ENCODE data around the gene MALRD1.

Gene MALRD1

GRCh38 chr10:19588608-19589007 is 540.0 kb downstream of the MALRD1 start:
- Histone ChIP-seq H3K27ac (ENCODE audit: low read depth, low read length, severe bottlenecking) (no peak overlapping the region), H3K4me1 (ENCODE audit: control insufficient read depth, insufficient read depth, low read length, poor library complexity, severe bottlenecking) (no peaks in the 10 kb centered on the region), H3K36me3 (ENCODE audit: control insufficient read depth, insufficient read depth, low read length) (no peaks in the 10 kb centered on the region), H3K9me3 (ENCODE audit: control insufficient read depth, low read length) (no peaks in the 10 kb centered on the region), H3K4me3 (ENCODE audit: extremely low read depth, insufficient read depth, low read length, poor library complexity, severe bottlenecking) (no peak overlapping the region)
- WGBS, 2 experiments (ENCODE audit: insufficient coverage in 2 of 2): 71 to 89% methylated on average over 5 to 6 of the region's 8 CpGs

- Histone ChIP-seq H3K36me3 (ENCODE audit: control insufficient read depth, insufficient read depth, low read length) (no peaks in the 10 kb centered on the region), H3K27ac (ENCODE audit: low read depth, low read length, severe bottlenecking) (no peak overlapping the region), H3K9me3 (ENCODE audit: control insufficient read depth, low read length) (no peaks in the 10 kb centered on the region), H3K4me1 (ENCODE audit: control insufficient read depth, insufficient read depth, low read length, poor library complexity, severe bottlenecking) (no peaks in the 10 kb centered on the region), H3K4me3 (ENCODE audit: extremely low read depth, insufficient read depth, low read length, poor library complexity, severe bottlenecking) (no peak overlapping the region)
- 83 to 90% methylated on average over 2 to 5 of the region's 5 CpGs for WGBS, 2 experiments (ENCODE audit: insufficient coverage in 2 of 2)
Measured at GRCh38 chr10:19592276-19592675, 543.7 kb downstream of the MALRD1 start.

GRCh38 chr10:19595212-19595845 is 546.7 kb downstream of the MALRD1 start:
- Histone ChIP-seq H3K36me3 (ENCODE audit: control insufficient read depth, insufficient read depth, low read length) (no peaks in the 10 kb centered on the region), H3K27ac (ENCODE audit: low read depth, low read length, severe bottlenecking) (no peak overlapping the region), H3K9me3 (ENCODE audit: control insufficient read depth, low read length) (no peaks in the 10 kb centered on the region), H3K4me1 (ENCODE audit: control insufficient read depth, insufficient read depth, low read length, poor library complexity, severe bottlenecking) (no peaks in the 10 kb centered on the region), H3K4me3 (ENCODE audit: extremely low read depth, insufficient read depth, low read length, poor library complexity, severe bottlenecking) (no peak overlapping the region)
- 77 to 95% methylated on average over 3 to 7 of the region's 9 CpGs for WGBS, 2 experiments (ENCODE audit: insufficient coverage in 2 of 2)

- Histone ChIP-seq H3K9me3 (ENCODE audit: control insufficient read depth, low read length) (no peaks in the 10 kb centered on the region), H3K36me3 (ENCODE audit: control insufficient read depth, insufficient read depth, low read length) (no peaks in the 10 kb centered on the region), H3K27ac (ENCODE audit: low read depth, low read length, severe bottlenecking) (no peak overlapping the region), H3K4me1 (ENCODE audit: control insufficient read depth, insufficient read depth, low read length, poor library complexity, severe bottlenecking) (no peaks in the 10 kb centered on the region), H3K4me3 (ENCODE audit: extremely low read depth, insufficient read depth, low read length, poor library complexity, severe bottlenecking) (no peak overlapping the region)
- 80% methylated on average over 1 of the region's 2 CpGs; no CpG with 5 or more reads in 1 of the 2 experiments for WGBS, 2 experiments (ENCODE audit: insufficient coverage in 2 of 2)
Measured at GRCh38 chr10:19605806-19606205, 557.2 kb downstream of the MALRD1 start.

- 82 to 85% methylated on average over 2 of the region's 4 CpGs for WGBS, 2 experiments (ENCODE audit: insufficient coverage in 2 of 2)
- H3K4me3 ChIP-seq (ENCODE audit: extremely low read depth, insufficient read depth, low read length, poor library complexity, severe bottlenecking): no peak overlapping the region
Measured at GRCh38 chr10:19606968-19607367, 558.4 kb downstream of the MALRD1 start.

GRCh38 chr10:19611775-19612174 is 563.2 kb downstream of the MALRD1 start:
- Histone ChIP-seq H3K36me3 (ENCODE audit: control insufficient read depth, insufficient read depth, low read length) (no peaks in the 10 kb centered on the region), H3K4me3 (ENCODE audit: extremely low read depth, insufficient read depth, low read length, poor library complexity, severe bottlenecking) (no peak overlapping the region), H3K9me3 (ENCODE audit: control insufficient read depth, low read length) (no peaks in the 10 kb centered on the region), H3K27ac (ENCODE audit: low read depth, low read length, severe bottlenecking) (no peak overlapping the region), H3K4me1 (ENCODE audit: control insufficient read depth, insufficient read depth, low read length, poor library complexity, severe bottlenecking) (no peaks in the 10 kb centered on the region)

More at GRCh38 chr10:19606968-19607367, 558.4 kb downstream of the MALRD1 start:
- no peak overlapping the region for H3K27ac ChIP-seq (ENCODE audit: low read depth, low read length, severe bottlenecking)
- H3K4me1 ChIP-seq (ENCODE audit: control insufficient read depth, insufficient read depth, low read length, poor library complexity, severe bottlenecking): no peaks in the 10 kb centered on the region
- no peaks in the 10 kb centered on the region for H3K9me3 ChIP-seq (ENCODE audit: control insufficient read depth, low read length)
- H3K36me3 ChIP-seq (ENCODE audit: control insufficient read depth, insufficient read depth, low read length): no peaks in the 10 kb centered on the region

GRCh38 chr10:19616966-19617365 is 568.4 kb downstream of the MALRD1 start:
- H3K4me3 ChIP-seq (ENCODE audit: extremely low read depth, insufficient read depth, low read length, poor library complexity, severe bottlenecking): no peak overlapping the region
- WGBS, 2 experiments (ENCODE audit: insufficient coverage in 2 of 2): no CpG with 5 or more reads among the region's 2 CpGs
- no peak overlapping the region for H3K27ac ChIP-seq (ENCODE audit: low read depth, low read length, severe bottlenecking)
- H3K4me1 ChIP-seq (ENCODE audit: control insufficient read depth, insufficient read depth, low read length, poor library complexity, severe bottlenecking): no peaks in the 10 kb centered on the region
- no peaks in the 10 kb centered on the region for H3K9me3 ChIP-seq (ENCODE audit: control insufficient read depth, low read length)
- no peaks in the 10 kb centered on the region for H3K36me3 ChIP-seq (ENCODE audit: control insufficient read depth, insufficient read depth, low read length)

GRCh38 chr10:19620811-19621210 is 572.2 kb downstream of the MALRD1 start:
- no peak overlapping the region for H3K27ac ChIP-seq (ENCODE audit: low read depth, low read length, severe bottlenecking)
- no peaks in the 10 kb centered on the region for H3K9me3 ChIP-seq (ENCODE audit: control insufficient read depth, low read length)
- H3K4me1 ChIP-seq (ENCODE audit: control insufficient read depth, insufficient read depth, low read length, poor library complexity, severe bottlenecking): no peaks in the 10 kb centered on the region
- no peaks in the 10 kb centered on the region for H3K36me3 ChIP-seq (ENCODE audit: control insufficient read depth, insufficient read depth, low read length)
- H3K4me3 ChIP-seq (ENCODE audit: extremely low read depth, insufficient read depth, low read length, poor library complexity, severe bottlenecking): no peak overlapping the region

GRCh38 chr10:19623321-19623720 is 574.7 kb downstream of the MALRD1 start:
- no peaks in the 10 kb centered on the region for H3K9me3 ChIP-seq (ENCODE audit: control insufficient read depth, low read length)
- H3K4me1 ChIP-seq (ENCODE audit: control insufficient read depth, insufficient read depth, low read length, poor library complexity, severe bottlenecking): no peaks in the 10 kb centered on the region
- no peak overlapping the region for H3K27ac ChIP-seq (ENCODE audit: low read depth, low read length, severe bottlenecking)
- no peaks in the 10 kb centered on the region for H3K36me3 ChIP-seq (ENCODE audit: control insufficient read depth, insufficient read depth, low read length)
- H3K4me3 ChIP-seq (ENCODE audit: extremely low read depth, insufficient read depth, low read length, poor library complexity, severe bottlenecking): no peak overlapping the region

GRCh38 chr10:19626156-19626555 is 577.6 kb downstream of the MALRD1 start:
- Histone ChIP-seq H3K9me3 (ENCODE audit: control insufficient read depth, low read length) (no peaks in the 10 kb centered on the region), H3K4me3 (ENCODE audit: extremely low read depth, insufficient read depth, low read length, poor library complexity, severe bottlenecking) (no peak overlapping the region), H3K27ac (ENCODE audit: low read depth, low read length, severe bottlenecking) (no peak overlapping the region), H3K4me1 (ENCODE audit: control insufficient read depth, insufficient read depth, low read length, poor library complexity, severe bottlenecking) (no peaks in the 10 kb centered on the region), H3K36me3 (ENCODE audit: control insufficient read depth, insufficient read depth, low read length) (no peaks in the 10 kb centered on the region)
- WGBS, 2 experiments (ENCODE audit: insufficient coverage in 2 of 2): no CpG with 5 or more reads among the region's 3 CpGs

- no peaks in the 10 kb centered on the region for H3K4me1 ChIP-seq (ENCODE audit: control insufficient read depth, insufficient read depth, low read length, poor library complexity, severe bottlenecking)
- 62 to 68% methylated on average over 3 to 6 of the region's 7 CpGs for WGBS, 2 experiments (ENCODE audit: insufficient coverage in 2 of 2)
- H3K27ac ChIP-seq (ENCODE audit: low read depth, low read length, severe bottlenecking): no peak overlapping the region
- H3K4me3 ChIP-seq (ENCODE audit: extremely low read depth, insufficient read depth, low read length, poor library complexity, severe bottlenecking): no peak overlapping the region
- no peaks in the 10 kb centered on the region for H3K36me3 ChIP-seq (ENCODE audit: control insufficient read depth, insufficient read depth, low read length)
- H3K9me3 ChIP-seq (ENCODE audit: control insufficient read depth, low read length): no peaks in the 10 kb centered on the region
Measured at GRCh38 chr10:19628767-19629560, 580.4 kb downstream of the MALRD1 start.

Data from mesodermal cell (in vitro differentiated cells).